Subcutaneous abdominal adipose tissue (tissue), 5 donors: ENCODE results near the gene LONP2.
"Not testable (repeated sequence)": the region's sequence is repeated elsewhere in the genome, so short reads cannot be mapped to it uniquely, and the experiment has no call there.

Source experiments
- H3K27ac ChIP-seq: one replicate; pipeline ENCODE4 v1.7.0; 2013; ENCODE audit warnings: low read depth, mild to moderate bottlenecking, inconsistent platforms, low read length, moderate library complexity
- H3K27me3 ChIP-seq, 5 donors: one replicate each; pipeline ENCODE4 v1.7.0; 2013; ENCODE audit warnings: low read length in 5 of 5, inconsistent platforms in 1 of 5; ENCODE audit not compliant: control insufficient read depth in 5 of 5, insufficient read depth in 4 of 5
- H3K36me3 ChIP-seq, 5 donors: one replicate each; pipeline ENCODE4 v1.7.0; 2013; ENCODE audit warnings: low read length in 5 of 5; ENCODE audit not compliant: control insufficient read depth in 5 of 5, insufficient read depth in 5 of 5
- H3K4me1 ChIP-seq, 5 donors: one replicate each; pipeline ENCODE4 v1.7.0; 2013; ENCODE audit warnings: low read length in 5 of 5, mild to moderate bottlenecking in 3 of 5, moderate library complexity in 1 of 5; ENCODE audit not compliant: control insufficient read depth in 5 of 5, insufficient read depth in 5 of 5
- H3K4me3 ChIP-seq, 5 donors: one replicate each; pipeline ENCODE4 v1.7.0; 2013; ENCODE audit warnings: low read length in 5 of 5, low read depth in 1 of 5
- H3K9ac ChIP-seq, 5 donors: one replicate each; pipeline ENCODE4 v1.7.0; 2013; ENCODE audit warnings: low read length in 5 of 5, mild to moderate bottlenecking in 4 of 5, moderate library complexity in 3 of 5
- H3K9me3 ChIP-seq, 5 donors: one replicate each; pipeline ENCODE4 v1.7.0; 2013; ENCODE audit warnings: low read length in 5 of 5; ENCODE audit not compliant: control insufficient read depth in 5 of 5
- donor health status: healthy.
- donor health status: healthy.
- donor health status: healthy.
- donor health status: healthy.
- donor health status: healthy.

Gene LONP2

GRCh38 chr16:48371393-48371780, 127.3 kb downstream of the LONP2 start:
- Histone ChIP-seq H3K27ac (peak overlapping the region; percentile 15), H3K4me1 (peaks cover 6 to 78% (median 68%) of the 10 kb centered on the region in 5 donors), H3K9ac (no peak overlapping the region), H3K9me3 (no peaks in the 10 kb centered on the region), H3K36me3 (no peaks in the 10 kb centered on the region), H3K27me3 (no peaks in the 10 kb centered on the region), H3K4me3 (no peak overlapping the region)

- Histone ChIP-seq H3K36me3 (no peaks in the 10 kb centered on the region), H3K27ac (peak overlapping the region; percentile 49), H3K4me1 (peaks cover 6 to 74% (median 59%) of the 10 kb centered on the region in 5 donors), H3K9ac (no peak overlapping the region), H3K4me3 (no peak overlapping the region), H3K9me3 (no peaks in the 10 kb centered on the region), H3K27me3 (no peaks in the 10 kb centered on the region)
Observed at GRCh38 chr16:48372744-48373143, 128.6 kb downstream of the LONP2 start.

GRCh38 chr16:48373258-48374029, 129.3 kb downstream of the LONP2 start:
- peak overlapping the region; percentile 49 for H3K27ac ChIP-seq
- H3K4me3 ChIP-seq: no peak overlapping the region
- H3K4me1 ChIP-seq: peaks cover 6 to 78% (median 62%) of the 10 kb centered on the region in 5 donors

GRCh38 chr16:48374255-48374654, 130.2 kb downstream of the LONP2 start:
- Histone ChIP-seq H3K9me3 (no peaks in the 10 kb centered on the region), H3K27me3 (no peaks in the 10 kb centered on the region), H3K4me1 (peaks cover 8 to 84% (median 70%) of the 10 kb centered on the region in 5 donors), H3K9ac (peak overlapping the region in 1 of 5 donors; percentile 25), H3K4me3 (no peak overlapping the region), H3K36me3 (no peaks in the 10 kb centered on the region), H3K27ac (peak overlapping the region; percentile 49)

More at GRCh38 chr16:48373258-48374029, 129.3 kb downstream of the LONP2 start:
- H3K27me3 ChIP-seq: no peaks in the 10 kb centered on the region
- peak overlapping the region in 1 of 5 donors; percentile 25 for H3K9ac ChIP-seq
- H3K9me3 ChIP-seq: no peaks in the 10 kb centered on the region
- no peaks in the 10 kb centered on the region for H3K36me3 ChIP-seq

- H3K4me3 ChIP-seq, H3K27me3 ChIP-seq, H3K9me3 ChIP-seq, H3K36me3 ChIP-seq, H3K9ac ChIP-seq, H3K27ac ChIP-seq: not testable (repeated sequence)
- peaks cover 5 to 91% (median 76%) of the 10 kb centered on the region in 5 donors for H3K4me1 ChIP-seq
Observed at GRCh38 chr16:48377301-48377700, 133.2 kb downstream of the LONP2 start.

GRCh38 chr16:48378276-48378675, 134.2 kb downstream of the LONP2 start:
- Histone ChIP-seq H3K9me3 (no peaks in the 10 kb centered on the region), H3K4me3 (no peak overlapping the region), H3K27me3 (no peaks in the 10 kb centered on the region), H3K9ac (no peak overlapping the region), H3K4me1 (peaks cover 3 to 92% (median 80%) of the 10 kb centered on the region in 5 donors), H3K36me3 (no peaks in the 10 kb centered on the region), H3K27ac (peak overlapping the region; percentile 38)

GRCh38 chr16:48378836-48379235, 134.7 kb downstream of the LONP2 start:
- Histone ChIP-seq H3K9me3 (no peaks in the 10 kb centered on the region), H3K27ac (peak overlapping the region; percentile 38), H3K36me3 (no peaks in the 10 kb centered on the region), H3K27me3 (no peaks in the 10 kb centered on the region), H3K9ac (peak overlapping the region in 1 of 5 donors; percentile 19), H3K4me1 (peaks cover 4 to 92% (median 80%) of the 10 kb centered on the region in 5 donors), H3K4me3 (no peak overlapping the region)

GRCh38 chr16:48381201-48381600, 137.1 kb downstream of the LONP2 start:
- Histone ChIP-seq H3K9me3 (no peaks in the 10 kb centered on the region), H3K9ac (no peak overlapping the region), H3K27ac (peak overlapping the region; percentile 99), H3K4me1 (peaks cover 7 to 79% (median 73%) of the 10 kb centered on the region in 5 donors), H3K36me3 (no peaks in the 10 kb centered on the region), H3K4me3 (no peak overlapping the region), H3K27me3 (no peaks in the 10 kb centered on the region)

- Histone ChIP-seq H3K4me1 (peaks cover 7 to 77% (median 69%) of the 10 kb centered on the region in 5 donors), H3K27ac (peak overlapping the region; percentile 99), H3K4me3 (no peak overlapping the region)
Observed at GRCh38 chr16:48382131-48382530, 138.0 kb downstream of the LONP2 start.

GRCh38 chr16:48383009-48383876, 139.1 kb downstream of the LONP2 start:
- H3K36me3 ChIP-seq: no peaks in the 10 kb centered on the region
- no peaks in the 10 kb centered on the region for H3K27me3 ChIP-seq
- peak overlapping the region; percentile 92 to 99 (median 98) for H3K9ac ChIP-seq
- H3K4me3 ChIP-seq: peak overlapping the region; percentile 89 to 99 (median 90)
- H3K9me3 ChIP-seq: no peaks in the 10 kb centered on the region
- peak overlapping the region; percentile 99 for H3K27ac ChIP-seq
- peaks cover 7 to 70% (median 62%) of the 10 kb centered on the region in 5 donors for H3K4me1 ChIP-seq

More at GRCh38 chr16:48382131-48382530, 138.0 kb downstream of the LONP2 start:
- Histone ChIP-seq H3K36me3 (no peaks in the 10 kb centered on the region), H3K9me3 (no peaks in the 10 kb centered on the region), H3K9ac (peak overlapping the region in 3 of 5 donors; percentile 51 to 98 (median 95)), H3K27me3 (no peaks in the 10 kb centered on the region)
